Endothelial cell of umbilical vein (primary cell): ENCODE measurements around the gene TSPEAR.

ENCODE experiments used
- EZH2 ChIP-seq: IDR thresholded peaks from 2 replicates; pipeline ENCODE4 v1.6.1; 2012; ENCODE audit warnings: borderline replicate concordance, low read depth, mild to moderate bottlenecking, moderate library complexity, low read length, inconsistent platforms; ENCODE audit not compliant: severe bottlenecking
- JUN ChIP-seq: IDR thresholded peaks from 2 replicates; pipeline ENCODE4 v1.6.1; 2011; ENCODE audit warnings: borderline replicate concordance, low read depth; ENCODE audit not compliant: insufficient read length, insufficient read depth
- POLR2AphosphoS5 ChIP-seq: IDR thresholded peaks from 2 replicates; pipeline ENCODE4 v1.6.1; 2012; ENCODE audit warnings: low read depth, mild to moderate bottlenecking, control low read depth, low read length, moderate library complexity; ENCODE audit not compliant: insufficient read depth
- TF ChIP-seq, protein P1 (sequence below), 2 donors: IDR thresholded peaks; 1 replicate in 1 of 2; 2 replicates in 1 of 2; pipeline ENCODE4 v1.5.1; 2011; ENCODE audit warnings: low read length in 2 of 2, mild to moderate bottlenecking in 2 of 2, moderate library complexity in 2 of 2, control low read depth in 1 of 2, inconsistent platforms in 1 of 2, low read depth in 1 of 2; ENCODE audit not compliant: insufficient read depth in 1 of 2; ENCODE audit errors: extremely low read depth in 1 of 2

DNA sequence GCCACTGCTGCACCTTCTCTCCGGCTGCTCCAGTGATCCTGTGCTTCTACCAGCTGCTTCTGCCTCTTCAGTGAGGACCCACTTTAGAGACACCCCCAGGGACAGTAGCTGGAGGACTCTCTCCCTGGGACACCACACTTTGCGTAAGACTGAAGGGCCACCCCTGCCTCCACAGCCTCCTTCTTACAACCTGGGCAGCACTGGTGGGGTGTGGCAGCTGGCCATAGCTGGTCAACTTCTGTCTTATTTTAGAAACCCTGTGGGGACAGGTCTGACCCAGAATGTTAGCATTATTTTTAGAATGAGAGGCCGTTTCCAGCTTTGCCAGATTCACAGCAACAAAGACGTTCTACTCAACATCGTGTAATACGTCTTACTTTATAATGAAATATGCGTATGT, 85.6 kb downstream of the TSPEAR start:
- no peak for TF ChIP-seq EZH2
- no peak for TF ChIP-seq POLR2AphosphoS5
- TF ChIP-seq JUN: no peak
- TF ChIP-seq, protein P1, sequence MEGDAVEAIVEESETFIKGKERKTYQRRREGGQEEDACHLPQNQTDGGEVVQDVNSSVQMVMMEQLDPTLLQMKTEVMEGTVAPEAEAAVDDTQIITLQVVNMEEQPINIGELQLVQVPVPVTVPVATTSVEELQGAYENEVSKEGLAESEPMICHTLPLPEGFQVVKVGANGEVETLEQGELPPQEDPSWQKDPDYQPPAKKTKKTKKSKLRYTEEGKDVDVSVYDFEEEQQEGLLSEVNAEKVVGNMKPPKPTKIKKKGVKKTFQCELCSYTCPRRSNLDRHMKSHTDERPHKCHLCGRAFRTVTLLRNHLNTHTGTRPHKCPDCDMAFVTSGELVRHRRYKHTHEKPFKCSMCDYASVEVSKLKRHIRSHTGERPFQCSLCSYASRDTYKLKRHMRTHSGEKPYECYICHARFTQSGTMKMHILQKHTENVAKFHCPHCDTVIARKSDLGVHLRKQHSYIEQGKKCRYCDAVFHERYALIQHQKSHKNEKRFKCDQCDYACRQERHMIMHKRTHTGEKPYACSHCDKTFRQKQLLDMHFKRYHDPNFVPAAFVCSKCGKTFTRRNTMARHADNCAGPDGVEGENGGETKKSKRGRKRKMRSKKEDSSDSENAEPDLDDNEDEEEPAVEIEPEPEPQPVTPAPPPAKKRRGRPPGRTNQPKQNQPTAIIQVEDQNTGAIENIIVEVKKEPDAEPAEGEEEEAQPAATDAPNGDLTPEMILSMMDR (IDR thresholded peaks at IDR 0.05; ENCODE audit: extremely low read depth in 1 of 2, insufficient read depth in 1 of 2, low read depth in 1 of 2, low read length in 2 of 2): no peak
